GM12878 (cell line): ENCODE data around the gene MIEN1. TPM values are rescaled to one million over a fixed set of nuclear protein-coding genes. Genes with fewer than 3 reads are reported as not detected.

Source experiments
- ATAC-seq: fragments of 200-7000 bp; cut with Tn5 transposase; 3 replicates; pipeline ENCODE4 v1.9.1; 2020; ENCODE audit warnings: mild to moderate bottlenecking, moderate library complexity
- BruUV-seq: library from RNA; stranded (reverse); fragments of 400-500 nt; replicated peaks from 2 replicates; lab custom pipeline; 2021; lab: Mats Ljungman, UMichigan
- CTCF ChIA-PET: fragments of 300-600 bp; sonication (Branson Sonifier 250); formaldehyde crosslinking; extraction: SDS; loops from one replicate; lab custom pipeline; 2021; ENCODE audit warnings: inconsistent platforms; lab: Yijun Ruan, JAX
- POLR2A ChIA-PET: fragments of 350-600 bp; formaldehyde crosslinking; extraction: SDS; loops from one replicate; lab custom pipeline; 2021; ENCODE audit warnings: inconsistent platforms; lab: Charles Lee
- RAD21 ChIA-PET: fragments of 300-600 bp; sonication (Branson Sonifier 250); formaldehyde crosslinking; loops from one replicate; lab custom pipeline; 2023; ENCODE audit warnings: antibody characterized with exemption; ENCODE audit not compliant: unreplicated experiment; lab: Charles Lee
- SMC1A ChIA-PET: fragments of 300-600 bp; sonication (Branson Sonifier 250); formaldehyde crosslinking; loops from one replicate; lab custom pipeline; 2023; ENCODE audit not compliant: unreplicated experiment, uncharacterized antibody; lab: Charles Lee
- DNase-seq: peaks from one replicate; pipeline ENCODE4 v3.0.0-alpha.2; 2011; ENCODE audit warnings: low read depth, low spot score
- FAIRE-seq: peaks from 3 replicates; lab custom pipeline; 2011; peaks lifted over from hg19 to GRCh38; lab: Jason Lieb, UNC
- H2AFZ ChIP-seq: 2 replicates; pipeline ENCODE4 v1.6.0; 2011; ENCODE audit warnings: low read depth, low read length, control low read depth; ENCODE audit not compliant: control insufficient read depth
- H3K27ac ChIP-seq: 2 replicates; pipeline ENCODE4 v1.5.1; 2011; ENCODE audit warnings: control low read depth; ENCODE audit not compliant: control insufficient read depth, insufficient read depth
- H3K27me3 ChIP-seq, 2 experiments: replicated peaks in 1 of 2; 2 replicates each; pipeline versions ENCODE4 v1.6.0 to v1.6.1; 2011; ENCODE audit warnings: low read length in 1 of 2; ENCODE audit not compliant: control insufficient read depth in 2 of 2, insufficient read depth in 2 of 2
- H3K36me3 ChIP-seq, 2 experiments: 2 replicates each; pipeline ENCODE4 v1.5.1; 2011; ENCODE audit warnings: low read length in 1 of 2; ENCODE audit not compliant: control insufficient read depth in 2 of 2, insufficient read depth in 2 of 2
- H3K4me1 ChIP-seq: 2 replicates; pipeline ENCODE4 v1.6.1; 2011; ENCODE audit warnings: mild to moderate bottlenecking, low read length, moderate library complexity, mixed read lengths; ENCODE audit not compliant: control insufficient read depth, insufficient read depth
- H3K4me2 ChIP-seq: 2 replicates; pipeline ENCODE4 v1.6.0; 2011; ENCODE audit warnings: control low read depth; ENCODE audit not compliant: control insufficient read depth, insufficient read depth
- H3K4me3 ChIP-seq: fragments of 200-600 bp; sonication (generic); 2 replicates; pipeline ENCODE4 v1.5.1; 2016
- H3K79me2 ChIP-seq: 2 replicates; pipeline ENCODE4 v1.6.0; 2011; ENCODE audit warnings: low read length; ENCODE audit not compliant: control insufficient read depth, insufficient read depth
- H3K9ac ChIP-seq: 2 replicates; pipeline ENCODE4 v1.8.0; 2011; ENCODE audit warnings: low read length, control low read depth, mixed read lengths; ENCODE audit not compliant: control insufficient read depth, insufficient read depth
- H3K9me3 ChIP-seq: replicated peaks from 3 replicates; pipeline ENCODE4 v1.5.1; 2011; ENCODE audit warnings: mild to moderate bottlenecking, low read length; ENCODE audit not compliant: control insufficient read depth, insufficient read depth
- H4K20me1 ChIP-seq: 2 replicates; pipeline ENCODE4 v1.6.0; 2011; ENCODE audit not compliant: control insufficient read depth, insufficient read depth
- CBFB ChIP-seq: IDR thresholded peaks from 2 replicates; pipeline ENCODE4 v1.6.1; 2016; ENCODE audit warnings: antibody characterized with exemption, low read depth
- CBX3 ChIP-seq: fragments of 200-600 bp; sonication (generic); IDR thresholded peaks from 2 replicates; pipeline ENCODE4 v1.6.1; 2016; ENCODE audit warnings: low read depth, borderline replicate concordance
- CBX5 ChIP-seq: sonication (generic); IDR thresholded peaks from 2 replicates; pipeline ENCODE4 v1.6.1; 2016; ENCODE audit warnings: low read depth, moderate library complexity, mild to moderate bottlenecking, inconsistent platforms
- CHD4 ChIP-seq: fragments of 200-600 bp; sonication (generic); IDR thresholded peaks from 2 replicates; pipeline ENCODE4 v1.6.1; 2016; ENCODE audit warnings: mild to moderate bottlenecking
- EGR1 ChIP-seq, 2 experiments: IDR thresholded peaks; 1 replicate in 1 of 2; 2 replicates in 1 of 2; pipeline ENCODE4 v1.6.1; 2011 to 2012; ENCODE audit warnings: low read depth in 2 of 2, low read length in 2 of 2, borderline replicate concordance in 1 of 2, mild to moderate bottlenecking in 1 of 2, moderate library complexity in 1 of 2
- GATAD2B ChIP-seq: fragments of 450-650 bp; conservative IDR thresholded peaks from 2 replicates; pipeline ENCODE4 v1.6.1; 2017; ENCODE audit warnings: low read depth, mild to moderate bottlenecking, moderate library complexity
- KLF5 ChIP-seq: fragments of 450-650 bp; IDR thresholded peaks from 2 replicates; pipeline ENCODE4 v1.6.1; 2014; ENCODE audit warnings: mild to moderate bottlenecking; ENCODE audit not compliant: partially characterized antibody
- MYB ChIP-seq: fragments of 150-350 bp; IDR thresholded peaks from 2 replicates; pipeline ENCODE4 v1.6.1; 2014; ENCODE audit warnings: mild to moderate bottlenecking, low read depth, low read length, borderline replicate concordance
- NFYA ChIP-seq: IDR thresholded peaks from 2 replicates; pipeline ENCODE4 v1.6.1; 2011; ENCODE audit warnings: low read depth, mild to moderate bottlenecking, low read length, improper control_type of control experiment, borderline replicate concordance
- NR2C2 ChIP-seq: IDR thresholded peaks from 2 replicates; pipeline ENCODE4 v1.6.1; 2011; ENCODE audit warnings: borderline replicate concordance, low read depth; ENCODE audit not compliant: control insufficient read depth, insufficient read length
- PAX5 ChIP-seq: IDR thresholded peaks from 2 replicates; pipeline ENCODE4 v1.6.1; 2011; ENCODE audit warnings: low read depth, low read length, borderline replicate concordance
- POLR2AphosphoS5 ChIP-seq: IDR thresholded peaks from 2 replicates; pipeline ENCODE4 v1.6.1; 2011; ENCODE audit warnings: mild to moderate bottlenecking, low read length, inconsistent platforms
- RBBP5 ChIP-seq: fragments of 200-600 bp; sonication (generic); conservative IDR thresholded peaks from 2 replicates; pipeline ENCODE4 v1.6.1; 2016
- RCOR1 ChIP-seq: conservative IDR thresholded peaks from 2 replicates; pipeline ENCODE4 v1.6.1; 2012; ENCODE audit warnings: low read depth, low read length, improper control_type of control experiment
- RELA ChIP-seq: fragments of 450-650 bp; IDR thresholded peaks from 2 replicates; pipeline ENCODE4 v1.8.0; 2014; ENCODE audit warnings: borderline replicate concordance; ENCODE audit not compliant: partially characterized antibody
- SMAD1 ChIP-seq: fragments of 450-650 bp; IDR thresholded peaks from 2 replicates; pipeline ENCODE4 v1.6.1; 2018; ENCODE audit warnings: mild to moderate bottlenecking, low read depth; ENCODE audit not compliant: partially characterized antibody
- STAT1 ChIP-seq: fragments of 450-650 bp; conservative IDR thresholded peaks from 2 replicates; pipeline ENCODE4 v1.6.1; 2014; ENCODE audit warnings: antibody characterized with exemption, mild to moderate bottlenecking
- WRNIP1 ChIP-seq: IDR thresholded peaks from 2 replicates; pipeline ENCODE4 v1.6.1; 2011; ENCODE audit warnings: low read depth, low read length, improper control_type of control experiment, borderline replicate concordance
- WGBS: methylation state at CpG from one replicate; pipeline ENCODE4 v1.1.6; 2016; ENCODE audit warnings: low lambda C conversion rate; ENCODE audit not compliant: insufficient replicate concordance, insufficient coverage; ENCODE audit errors: missing lambda C conversion rate; 5-methylcytosine and 5-hydroxymethylcytosine counted together
- in situ Hi-C: fragments of 300-500 bp; cut with MboI; formaldehyde crosslinking; loops from 9 replicates; pipeline ENCODE4 v1.14.3; 2018; ENCODE audit warnings: mixed read lengths
- intact Hi-C: fragments of 100-400 bp; cut with micrococcal nuclease; formaldehyde crosslinking; loops from one replicate; pipeline ENCODE4 v1.14.2; 2022; ENCODE audit not compliant: unreplicated experiment
- polyA plus RNA-seq, 11 experiments: library from polyadenylated mRNA; depleted of rRNA in 4 of 11; unstranded in 6 of 11; stranded (reverse) in 5 of 11; fragments of >200 nt; fragmentation: Nextera tagmentation in 4 of 11; fragmentation: Illumina TruSeq in 1 of 11; extraction: Ambion mirVana in 4 of 11; extraction: Trizol in 1 of 11; gene quantifications; 1 replicate in 1 of 11; 2 replicates in 10 of 11; pipeline versions ENCODE4 v1.2.1 to v1.2.3, GENCODE V29; 2011 to 2016; ENCODE audit warnings: inconsistent platforms in 2 of 11, missing spikeins in 2 of 11, low read depth in 1 of 11
- total RNA-seq, 4 experiments: library from RNA; depleted of rRNA in 3 of 4; stranded (reverse); fragments of >200 nt in 3 of 4; fragmentation: Illumina TruSeq in 1 of 4; extraction: Trizol in 1 of 4; gene quantifications; 2 replicates each; pipeline versions ENCODE4 v1.2.1 to v1.2.3, GENCODE V29; 2013 to 2021
- TF ChIP-seq, protein P1 (sequence below): IDR thresholded peaks from 2 replicates; pipeline ENCODE4 v1.6.1; 2012; ENCODE audit warnings: low read depth, low read length, improper control_type of control experiment
- TF ChIP-seq, protein P2 (sequence below): fragments of 450-650 bp; conservative IDR thresholded peaks from 2 replicates; pipeline ENCODE4 v1.6.1; 2017; ENCODE audit warnings: mild to moderate bottlenecking, moderate library complexity

The MIEN1 gene
- total and polyA plus RNA-seq, 10 of the 15 experiments (the other 5 are each of a cell fraction or from before 2014, with no cell fraction given): 24.9 to 89.1 (median 47.7) TPM

DNA sequence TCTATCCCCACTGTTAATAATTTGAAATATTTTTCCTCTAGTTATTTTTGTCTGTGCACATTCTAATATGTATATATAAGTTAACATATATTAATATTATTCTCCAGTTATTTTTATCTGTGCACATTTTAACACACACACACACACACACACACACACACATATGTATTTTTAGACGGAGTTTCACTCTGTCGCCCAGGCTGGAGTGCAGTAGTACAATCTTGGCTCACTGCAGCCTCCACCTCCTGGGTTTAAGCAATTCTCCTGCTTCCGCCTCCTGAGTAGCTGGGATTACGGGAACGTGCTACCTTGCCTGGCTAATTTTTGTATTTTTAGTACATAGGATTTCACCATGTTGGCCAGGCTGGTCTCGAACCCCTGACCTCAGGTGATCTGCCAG lies 12.7 kb downstream of the MIEN1 start:
- H3K9ac ChIP-seq: no peak overlapping the region
- no peak for ATAC-seq
- H3K27ac ChIP-seq: no peak overlapping the region
- no peaks in the 10 kb centered on the region for H3K79me2 ChIP-seq
- no peaks in the 10 kb centered on the region for H4K20me1 ChIP-seq
- CTCF ChIA-PET: interaction anchor here (1.1 kb wide), 1 partner anchor 83 kb away, joined by 3 read pairs; no protein-coding TSS in a partner anchor
- SMC1A ChIA-PET: no interaction called here
- DNase-seq: no peak
- H3K4me2 ChIP-seq: no peak overlapping the region
- 77% methylated on average over 6 of the region's 6 CpGs for WGBS
- H3K4me1 ChIP-seq: no peaks in the 10 kb centered on the region
- in situ Hi-C loops (no loop called here), intact Hi-C loops (no loop called here)
- RAD21 ChIA-PET: no interaction called here
- FAIRE-seq: no peak
- H2AFZ ChIP-seq: no peak overlapping the region
- POLR2A ChIA-PET: no interaction called here
- H3K27me3 ChIP-seq: no peaks in the 10 kb centered on the region
- no peaks in the 10 kb centered on the region for H3K9me3 ChIP-seq
- TF ChIP-seq MYB: no peak
- TF ChIP-seq NR2C2: no peak
- TF ChIP-seq RCOR1: no peak
- TF ChIP-seq GATAD2B: no peak
- TF ChIP-seq RELA: no peak
- no peak for TF ChIP-seq STAT1
- TF ChIP-seq, protein P1, sequence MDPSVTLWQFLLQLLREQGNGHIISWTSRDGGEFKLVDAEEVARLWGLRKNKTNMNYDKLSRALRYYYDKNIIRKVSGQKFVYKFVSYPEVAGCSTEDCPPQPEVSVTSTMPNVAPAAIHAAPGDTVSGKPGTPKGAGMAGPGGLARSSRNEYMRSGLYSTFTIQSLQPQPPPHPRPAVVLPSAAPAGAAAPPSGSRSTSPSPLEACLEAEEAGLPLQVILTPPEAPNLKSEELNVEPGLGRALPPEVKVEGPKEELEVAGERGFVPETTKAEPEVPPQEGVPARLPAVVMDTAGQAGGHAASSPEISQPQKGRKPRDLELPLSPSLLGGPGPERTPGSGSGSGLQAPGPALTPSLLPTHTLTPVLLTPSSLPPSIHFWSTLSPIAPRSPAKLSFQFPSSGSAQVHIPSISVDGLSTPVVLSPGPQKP: no peak
- no peak for TF ChIP-seq WRNIP1
- no peak for TF ChIP-seq CBX5
- TF ChIP-seq POLR2AphosphoS5: no peak
- TF ChIP-seq, protein P2, sequence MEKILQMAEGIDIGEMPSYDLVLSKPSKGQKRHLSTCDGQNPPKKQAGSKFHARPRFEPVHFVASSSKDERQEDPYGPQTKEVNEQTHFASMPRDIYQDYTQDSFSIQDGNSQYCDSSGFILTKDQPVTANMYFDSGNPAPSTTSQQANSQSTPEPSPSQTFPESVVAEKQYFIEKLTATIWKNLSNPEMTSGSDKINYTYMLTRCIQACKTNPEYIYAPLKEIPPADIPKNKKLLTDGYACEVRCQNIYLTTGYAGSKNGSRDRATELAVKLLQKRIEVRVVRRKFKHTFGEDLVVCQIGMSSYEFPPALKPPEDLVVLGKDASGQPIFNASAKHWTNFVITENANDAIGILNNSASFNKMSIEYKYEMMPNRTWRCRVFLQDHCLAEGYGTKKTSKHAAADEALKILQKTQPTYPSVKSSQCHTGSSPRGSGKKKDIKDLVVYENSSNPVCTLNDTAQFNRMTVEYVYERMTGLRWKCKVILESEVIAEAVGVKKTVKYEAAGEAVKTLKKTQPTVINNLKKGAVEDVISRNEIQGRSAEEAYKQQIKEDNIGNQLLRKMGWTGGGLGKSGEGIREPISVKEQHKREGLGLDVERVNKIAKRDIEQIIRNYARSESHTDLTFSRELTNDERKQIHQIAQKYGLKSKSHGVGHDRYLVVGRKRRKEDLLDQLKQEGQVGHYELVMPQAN: no peak
- no peak for TF ChIP-seq CHD4
- TF ChIP-seq NFYA: no peak
- no peak for TF ChIP-seq CBX3
- no peak for TF ChIP-seq PAX5
- TF ChIP-seq CBFB: no peak
- no peak for TF ChIP-seq KLF5
- TF ChIP-seq SMAD1: no peak
- no peak for TF ChIP-seq RBBP5
- TF ChIP-seq EGR1 (IDR thresholded peaks at IDR 0.05; ENCODE audit: borderline replicate concordance in 1 of 2, low read depth in 2 of 2, low read length in 2 of 2): no peak
- H3K4me3 ChIP-seq: no peak overlapping the region
- no TSS peak for BruUV-seq
- H3K36me3 ChIP-seq: no peaks in the 10 kb centered on the region
